HG03521 (cell line): Measurements from ENCODE around the gene CAMK1D.
"Not testable (repeated sequence)": the region's sequence is repeated elsewhere in the genome, so short reads cannot be mapped to it uniquely, and the experiment has no call there.

Experiments used
- ATAC-seq: cut with Tn5 transposase; IDR thresholded peaks from one replicate; pipeline ENCODE4 v1.9.1; 2021; ENCODE audit warnings: mild to moderate bottlenecking, moderate library complexity; ENCODE audit not compliant: unreplicated experiment

The CAMK1D gene

DNA sequence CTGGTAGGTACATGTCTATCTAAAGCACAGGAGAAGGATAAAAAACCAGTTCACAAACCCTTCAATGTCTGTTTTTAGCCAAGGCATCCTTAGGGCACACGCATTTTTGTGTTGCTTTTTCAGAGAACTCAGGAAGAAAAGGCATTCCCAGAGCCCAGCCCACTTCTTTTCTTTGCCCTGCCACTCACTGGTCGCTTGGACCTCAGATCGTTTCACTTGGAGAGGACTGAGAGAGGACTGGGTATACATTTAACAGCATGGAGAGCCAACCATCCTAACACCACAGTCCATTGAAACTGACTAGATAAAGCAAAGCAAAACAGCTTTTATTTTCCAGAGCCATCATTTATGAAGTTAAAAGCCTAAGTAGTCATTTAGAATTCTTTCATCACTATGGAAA is 194.2 kb downstream of the CAMK1D start:
- no peak for ATAC-seq

DNA sequence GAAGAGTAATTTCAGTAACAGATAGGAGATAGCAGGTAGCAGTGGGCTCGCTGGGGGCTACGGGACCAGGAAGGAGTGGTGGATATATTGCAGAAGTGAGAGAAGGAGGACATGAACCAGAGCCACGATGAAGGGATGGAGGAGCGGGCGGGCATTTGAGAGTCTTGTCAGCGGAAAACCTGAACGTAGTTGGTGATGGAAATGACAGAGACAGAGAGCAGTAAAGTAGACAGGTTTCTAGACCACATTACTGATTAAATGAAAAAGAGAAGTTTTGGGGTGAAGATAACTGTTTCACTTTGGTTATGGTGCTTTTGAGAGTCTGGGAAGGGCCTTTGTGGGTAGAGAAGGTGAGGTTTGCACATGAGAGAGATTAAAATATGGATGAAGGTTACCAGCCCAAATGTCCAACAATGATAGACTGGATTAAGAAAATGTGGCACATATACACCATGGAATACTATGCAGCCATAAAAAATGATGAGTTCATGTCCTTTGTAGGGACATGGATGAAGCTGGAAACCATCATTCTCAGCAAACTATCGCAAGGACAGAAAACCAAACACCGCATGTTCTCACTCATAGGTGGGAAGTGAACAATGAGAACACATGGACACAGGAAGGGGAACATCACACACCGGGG is 196.9 kb downstream of the CAMK1D start:
- ATAC-seq, result not testable (repeated sequence)

DNA sequence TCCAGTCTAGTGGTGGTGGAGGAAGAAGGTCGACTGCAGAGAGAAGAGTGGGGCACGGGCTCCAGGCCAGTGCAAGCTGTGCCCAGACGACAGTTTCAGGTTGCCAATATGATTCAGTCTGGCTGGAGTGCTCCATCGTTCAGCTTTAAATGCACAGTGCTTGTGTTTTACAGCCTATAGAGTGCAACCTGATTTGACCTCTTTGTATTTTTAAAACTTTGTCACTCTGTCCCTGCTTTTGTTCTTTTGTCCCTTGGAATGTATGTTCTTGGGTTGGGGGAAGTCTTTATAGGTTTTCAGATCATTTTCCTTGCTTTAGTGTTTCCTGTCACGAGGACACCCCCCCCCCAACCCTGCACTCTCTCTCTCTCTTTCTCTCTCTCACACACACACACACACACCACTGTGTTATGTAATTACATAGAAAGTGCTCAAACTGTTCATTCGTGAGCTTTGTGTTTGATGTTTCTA is 198.0 kb downstream of the CAMK1D start:
- ATAC-seq, result no peak

GRCh38 chr10:12549297-12549696 is 199.9 kb downstream of the CAMK1D start:
- no peak for ATAC-seq

DNA sequence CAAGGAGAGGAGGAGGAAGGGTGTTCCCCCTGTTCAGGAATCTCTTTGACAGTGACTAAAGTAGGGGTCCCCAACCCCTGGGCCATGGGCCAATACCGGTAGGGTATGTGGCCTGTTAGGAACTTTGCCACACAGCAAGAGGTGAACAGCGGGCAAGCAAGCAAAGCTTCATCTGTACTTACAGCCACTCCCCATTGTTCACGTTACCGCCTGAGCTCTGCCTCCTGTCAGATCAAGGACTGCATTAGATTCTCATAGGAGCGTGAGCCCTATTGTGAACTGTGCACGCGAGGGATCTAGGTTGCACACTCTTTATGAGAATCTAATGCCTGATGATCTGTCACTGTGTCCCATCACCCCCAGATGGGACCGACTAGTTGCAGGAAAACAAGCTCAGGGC is 201.6 kb downstream of the CAMK1D start:
- no peak for ATAC-seq

DNA sequence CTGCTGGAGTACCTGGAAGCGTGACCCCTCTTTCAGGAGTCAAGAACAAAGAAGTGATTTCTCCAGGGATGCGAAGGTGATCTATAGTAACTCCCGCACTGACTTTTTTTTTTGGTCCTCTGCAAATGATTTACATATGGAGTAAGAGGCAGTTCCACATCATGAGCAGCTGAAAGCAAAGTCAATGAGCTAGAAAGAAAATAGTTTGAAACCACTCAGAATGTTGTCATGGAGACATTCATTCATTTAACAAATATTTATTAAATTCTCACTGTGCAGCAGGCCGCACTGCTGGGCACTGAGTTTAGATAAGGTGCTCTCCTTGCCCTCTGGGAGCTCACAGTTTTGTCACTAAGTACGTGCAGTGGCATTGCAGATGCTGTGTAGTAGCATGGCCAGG is 206.7 kb downstream of the CAMK1D start:
- no peak for ATAC-seq

- ATAC-seq, result no peak
These were observed 210.3 kb downstream of the CAMK1D start for GRCh38 chr10:12559578-12560178.

DNA sequence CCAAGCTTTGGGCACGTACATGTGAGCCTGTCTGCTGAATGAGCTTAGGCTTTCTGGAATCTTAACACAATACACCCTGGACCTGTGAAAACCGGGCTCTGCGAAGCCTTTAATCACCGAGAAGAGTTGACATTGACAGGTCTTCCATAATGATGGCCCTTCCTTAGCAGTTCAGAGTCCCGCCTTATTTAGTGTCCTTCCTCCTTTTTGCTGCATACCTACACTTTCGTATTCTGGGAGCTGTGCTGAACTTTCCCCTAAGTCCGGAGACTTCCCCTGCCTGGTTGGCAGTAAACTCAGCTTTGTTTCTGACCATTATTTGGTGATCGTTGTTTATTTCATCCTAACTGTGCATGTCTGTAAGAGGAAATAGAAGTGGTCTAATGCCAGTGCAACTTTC is 212.0 kb downstream of the CAMK1D start:
- no peak for ATAC-seq

DNA sequence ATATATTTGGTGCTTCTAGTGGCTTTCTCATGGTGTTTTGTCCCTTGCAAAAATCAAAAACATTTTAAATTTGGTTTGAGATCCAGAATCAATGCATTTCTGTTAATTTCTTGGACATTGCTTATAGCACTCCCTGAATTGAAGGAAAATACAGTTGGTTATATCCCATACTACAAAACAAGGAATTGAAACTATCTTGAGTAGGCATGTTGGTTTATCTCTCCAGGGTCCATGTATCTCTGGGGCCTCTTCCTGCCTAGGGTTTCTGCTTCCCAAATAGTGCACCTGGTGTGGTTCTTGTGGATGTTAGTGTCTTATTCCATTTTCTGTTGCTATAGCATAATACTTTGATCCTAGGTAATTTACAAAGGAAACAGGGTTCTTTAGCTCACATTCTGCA is 212.4 kb downstream of the CAMK1D start:
- ATAC-seq, result no peak

DNA sequence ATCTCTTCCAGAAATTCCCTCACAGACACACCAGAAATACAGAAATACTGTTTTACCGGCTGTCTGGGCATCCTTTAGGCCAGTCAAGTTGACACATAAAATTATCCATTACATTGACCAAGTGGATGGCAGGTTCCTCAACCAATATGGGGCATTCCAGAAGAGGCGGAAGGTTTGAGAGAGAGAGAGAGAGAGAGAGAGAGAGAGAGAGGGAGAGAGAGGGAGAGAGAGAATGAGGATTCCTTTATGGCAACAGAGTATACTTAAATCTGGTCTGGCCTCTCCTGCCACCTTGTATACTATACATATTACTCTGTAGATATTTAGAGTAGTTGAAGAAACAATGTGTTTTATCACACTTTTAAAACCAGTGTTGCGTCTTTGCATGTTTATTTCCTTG is 214.1 kb downstream of the CAMK1D start:
- no peak for ATAC-seq

DNA sequence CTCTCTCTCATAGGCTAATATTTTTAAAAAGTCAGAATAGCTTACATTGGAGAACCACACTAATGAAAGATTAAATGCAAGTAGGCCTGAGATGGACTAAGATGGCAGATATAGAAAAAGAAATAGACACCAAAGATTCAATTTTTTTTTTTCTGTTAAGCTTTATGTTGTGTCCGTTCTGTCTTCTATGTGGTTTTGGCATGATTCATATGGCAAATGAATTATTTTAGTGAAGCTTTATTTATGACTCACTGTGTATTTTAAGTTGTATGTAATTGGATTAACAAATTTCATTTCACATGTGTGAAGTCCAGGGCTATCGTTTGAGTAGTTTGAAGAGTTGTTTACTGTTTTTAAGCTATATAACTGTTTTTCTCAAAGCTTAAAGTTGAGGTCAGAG is 214.8 kb downstream of the CAMK1D start:
- ATAC-seq, result no peak

DNA sequence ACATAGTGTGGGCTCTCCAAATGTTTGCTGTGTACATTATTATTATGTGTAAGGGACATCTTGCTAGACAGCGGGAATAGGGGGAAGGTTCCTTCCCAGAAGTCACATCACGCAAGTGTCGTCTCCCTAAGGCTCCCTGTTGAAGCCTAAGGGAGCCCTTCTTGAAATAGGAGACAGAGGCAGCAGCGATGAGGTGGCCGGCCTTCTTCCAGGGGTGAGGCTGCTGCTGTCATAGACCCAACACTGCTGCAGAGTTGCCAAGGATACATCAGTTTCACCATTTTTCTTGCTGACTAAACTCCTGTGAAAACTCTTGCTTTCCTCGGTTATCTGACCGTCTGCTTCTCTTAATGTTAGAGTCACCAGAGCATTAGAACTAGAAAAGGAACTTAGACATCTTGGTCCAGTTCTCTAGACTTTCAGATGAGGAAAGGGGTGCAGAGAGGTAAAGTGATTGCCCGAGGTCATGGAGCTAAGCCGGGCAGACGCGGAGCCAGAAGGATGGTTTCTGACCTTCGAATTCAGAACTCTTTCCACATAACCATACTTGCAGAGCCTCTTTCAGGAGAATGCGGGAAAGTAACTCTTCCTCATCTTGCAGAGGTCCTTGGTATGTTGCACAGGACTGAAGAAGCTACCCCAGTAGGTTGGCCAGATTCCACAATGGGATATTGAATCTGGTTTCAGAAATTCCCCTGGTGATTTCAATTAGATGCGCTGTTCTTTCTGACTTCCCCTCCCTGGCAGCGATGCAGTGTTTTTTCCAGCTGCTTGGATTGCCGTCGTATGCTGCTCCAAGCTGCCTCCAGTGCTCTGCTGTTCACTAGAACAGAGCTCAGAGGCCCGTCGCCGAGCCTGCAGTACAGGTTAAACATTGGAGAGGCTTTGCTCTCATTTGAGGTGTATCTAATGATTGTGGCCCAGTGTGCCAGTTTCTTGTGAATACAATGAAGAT is 217.1 kb downstream of the CAMK1D start:
- no peak for ATAC-seq

GRCh38 chr10:12568391-12569009 is 219.2 kb downstream of the CAMK1D start:
- ATAC-seq, result no peak

DNA sequence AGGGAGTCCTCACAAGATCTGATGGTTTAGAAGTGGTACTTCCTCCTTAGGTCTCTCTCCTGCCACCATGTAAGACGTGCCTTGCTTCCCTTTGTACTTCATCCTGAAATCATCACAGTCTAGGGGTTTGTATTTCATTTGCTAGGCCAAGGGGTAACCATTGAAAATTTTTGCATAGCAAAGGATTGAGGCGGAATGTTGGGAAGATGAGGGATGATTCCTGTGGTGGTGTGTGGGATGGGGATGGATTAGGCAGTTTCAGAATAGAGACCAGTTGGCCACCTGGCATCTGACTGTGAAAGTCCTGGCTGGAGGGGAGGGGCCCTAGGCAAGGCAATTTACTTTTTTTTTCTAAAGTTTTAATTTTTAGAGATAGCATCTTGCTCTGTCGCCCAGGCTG is 222.9 kb downstream of the CAMK1D start:
- ATAC-seq, result no peak

- ATAC-seq, result no peak
These were observed 228.3 kb downstream of the CAMK1D start for GRCh38 chr10:12577610-12578009.

DNA sequence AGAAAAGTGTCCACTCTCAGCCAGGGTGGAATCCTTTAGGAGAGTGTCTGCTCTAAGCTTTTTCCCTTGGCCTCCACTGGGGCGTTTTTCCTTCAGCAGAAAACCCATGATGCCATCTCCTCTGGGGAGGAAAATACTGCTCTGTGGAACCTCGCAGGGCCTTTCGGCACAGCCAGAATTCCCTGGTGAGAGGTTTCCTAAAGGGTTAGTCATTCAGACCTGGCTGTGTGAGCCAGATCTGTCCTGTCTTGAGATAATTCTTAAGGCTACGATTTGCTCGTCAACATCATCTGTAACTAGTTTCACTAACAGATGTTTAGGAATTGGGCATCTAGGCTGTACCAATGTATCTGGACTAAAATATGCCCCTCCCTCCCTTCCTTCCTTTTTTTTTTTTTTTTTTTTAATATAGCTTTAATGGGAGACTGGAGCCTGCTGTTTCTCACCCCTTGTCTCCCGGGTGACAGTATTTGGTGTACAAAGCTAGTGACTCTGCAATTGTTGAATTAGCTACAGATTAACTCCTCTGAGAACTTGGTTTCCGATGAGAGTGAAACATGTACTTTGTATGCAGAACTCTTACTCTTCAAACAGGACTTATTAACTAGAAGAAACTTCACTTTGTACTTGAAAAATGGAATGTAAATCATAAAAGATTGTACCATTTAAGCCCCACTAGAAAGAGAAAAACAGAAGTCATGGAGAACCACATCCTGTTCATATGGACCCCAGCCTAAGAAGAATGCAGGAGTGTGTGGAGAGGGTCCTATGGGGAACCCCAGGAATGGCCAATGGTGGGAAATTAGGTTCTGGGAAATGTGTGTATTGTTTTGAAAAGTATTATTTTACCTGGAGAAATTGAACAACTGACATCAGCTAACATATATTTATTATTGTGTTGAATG is 230.9 kb downstream of the CAMK1D start:
- peak; percentile 81 for ATAC-seq

GRCh38 chr10:12583891-12584595 is 234.7 kb downstream of the CAMK1D start:
- ATAC-seq, result no peak

- ATAC-seq, result no peak
These were observed 237.4 kb downstream of the CAMK1D start for GRCh38 chr10:12586741-12587140.

DNA sequence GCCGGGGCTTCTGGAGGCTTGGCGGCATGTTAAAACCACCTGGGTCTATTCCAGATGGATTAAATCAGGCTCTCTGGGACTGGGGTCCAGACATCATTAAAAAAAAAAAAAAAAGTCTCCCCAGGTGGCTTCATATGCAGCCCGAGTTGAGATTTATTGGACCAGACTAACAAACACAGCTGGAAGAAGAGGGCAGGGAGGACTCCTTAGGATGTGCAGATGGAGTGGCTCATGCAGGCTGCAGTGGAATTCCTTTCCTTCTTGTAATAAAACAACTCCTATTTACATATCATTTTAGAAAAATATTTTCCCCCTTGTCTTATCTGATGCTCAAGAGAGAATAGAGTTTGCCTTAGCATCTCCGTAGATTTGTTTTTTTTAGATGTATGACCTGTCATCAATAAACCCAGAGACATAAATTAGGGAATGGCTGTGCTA is 238.1 kb downstream of the CAMK1D start:
- ATAC-seq, result no peak
